Central memory CD8-positive, alpha-beta T cell (primary cell): ENCODE data around the gene CAMK2B.

Experiments used
- ATAC-seq: fragments of 150-1000 bp; cut with Tn5 transposase; replicated peaks from 2 replicates; pipeline ENCODE4 v1.10.0; 2022; ENCODE audit warnings: mild to moderate bottlenecking, moderate FRiP score, moderate number of reproducible peaks; ENCODE audit not compliant: poor library complexity, severe bottlenecking; ENCODE audit errors: extremely low read depth
- DNase-seq, 2 donors: peaks; one replicate each; pipeline ENCODE4 v3.0.0; 2021; ENCODE audit warnings: low spot score in 2 of 2
- H3K27ac Mint-ChIP-seq: one replicate; pipeline ENCODE4 v1.8.0; 2022; ENCODE audit warnings: low read depth, mild to moderate bottlenecking, moderate library complexity, mixed read lengths
- H3K27me3 Mint-ChIP-seq: one replicate; pipeline ENCODE4 v1.8.0; 2022; ENCODE audit warnings: mixed read lengths
- H3K36me3 Mint-ChIP-seq: one replicate; pipeline ENCODE4 v1.8.0; 2022; ENCODE audit warnings: mild to moderate bottlenecking, moderate library complexity, mixed read lengths; ENCODE audit not compliant: insufficient read depth
- H3K4me1 Mint-ChIP-seq: one replicate; pipeline ENCODE4 v1.8.0; 2022; ENCODE audit warnings: mixed read lengths
- H3K4me3 Mint-ChIP-seq: one replicate; pipeline ENCODE4 v1.8.0; 2022; ENCODE audit warnings: mild to moderate bottlenecking, moderate library complexity, mixed read lengths
- H3K9me3 Mint-ChIP-seq: one replicate; pipeline ENCODE4 v1.8.0; 2022; ENCODE audit warnings: mixed read lengths

Gene CAMK2B

DNA sequence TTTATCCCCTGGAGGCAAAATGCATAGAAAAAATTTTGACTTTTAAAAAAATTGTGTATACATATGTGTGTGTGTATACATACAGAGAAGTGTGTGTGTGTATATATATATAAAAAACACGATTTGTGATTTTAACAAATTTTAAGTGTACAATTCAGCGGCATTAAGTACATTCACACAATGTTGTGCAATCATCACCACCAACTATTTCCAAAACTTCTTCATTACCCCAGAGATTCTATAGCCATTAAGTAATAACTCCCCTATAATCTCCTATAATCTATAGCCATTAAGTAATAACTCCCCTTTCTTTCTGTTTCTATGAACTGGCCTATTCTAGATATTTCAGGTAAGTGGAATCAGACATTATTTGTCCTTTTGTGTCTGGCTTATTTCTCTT is 20.7 kb upstream of the CAMK2B start:
- peaks cover 55% of the 10 kb centered on the region for H3K27me3 Mint-ChIP-seq
- H3K36me3 Mint-ChIP-seq: peaks cover 1% of the 10 kb centered on the region
- no peak overlapping the region for H3K4me3 Mint-ChIP-seq
- H3K4me1 Mint-ChIP-seq: no peaks in the 10 kb centered on the region
- DNase-seq (no peak), ATAC-seq (no peak)
- no peaks in the 10 kb centered on the region for H3K9me3 Mint-ChIP-seq
- H3K27ac Mint-ChIP-seq: no peak overlapping the region

DNA sequence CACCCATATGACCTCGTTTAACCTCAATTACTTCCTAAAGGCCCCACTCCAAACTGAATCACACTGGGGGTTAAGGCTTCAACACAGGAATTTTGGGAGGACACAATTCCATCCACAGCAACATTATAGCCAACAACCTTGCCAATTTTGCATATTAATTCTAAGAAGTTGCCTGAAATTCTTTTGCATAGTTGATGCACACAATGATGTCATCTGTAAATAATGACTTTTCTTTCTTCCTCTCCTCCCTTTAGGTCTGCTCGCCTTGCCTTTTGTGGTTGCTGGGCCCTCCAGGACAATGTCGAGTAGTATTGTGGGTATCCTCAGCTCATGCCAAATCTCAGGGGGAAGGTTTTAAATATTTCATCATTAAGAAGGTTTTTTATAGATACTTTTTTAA is 16.0 kb upstream of the CAMK2B start:
- Mint-ChIP-seq H3K27ac (no peak overlapping the region), H3K4me3 (no peak overlapping the region), H3K36me3 (peaks cover 1% of the 10 kb centered on the region), H3K4me1 (no peaks in the 10 kb centered on the region), H3K27me3 (peaks cover 31% of the 10 kb centered on the region), H3K9me3 (peaks cover 11% of the 10 kb centered on the region)
- DNase-seq: no peak
- ATAC-seq: no peak

DNA sequence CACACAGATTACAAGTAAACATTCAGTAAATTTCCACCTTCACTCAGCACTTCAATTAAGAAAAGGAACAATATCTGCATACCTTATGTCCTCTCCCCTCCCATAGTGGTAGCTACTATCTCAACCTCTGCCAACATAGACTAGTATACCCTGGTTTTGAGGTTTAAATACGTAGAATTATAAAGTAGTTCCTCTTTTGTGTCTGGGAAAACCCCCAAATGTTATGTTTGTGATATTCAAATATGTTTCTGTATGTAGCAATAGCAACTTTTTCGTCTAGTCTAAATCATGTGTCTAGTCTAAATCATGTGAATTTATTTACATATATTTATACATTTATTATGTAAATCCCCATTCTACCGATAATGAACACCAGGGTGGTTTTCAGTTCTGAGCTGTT is 13.2 kb upstream of the CAMK2B start:
- no peak for ATAC-seq
- peaks cover 17% of the 10 kb centered on the region for H3K9me3 Mint-ChIP-seq
- no peaks in the 10 kb centered on the region for H3K4me1 Mint-ChIP-seq

DNA sequence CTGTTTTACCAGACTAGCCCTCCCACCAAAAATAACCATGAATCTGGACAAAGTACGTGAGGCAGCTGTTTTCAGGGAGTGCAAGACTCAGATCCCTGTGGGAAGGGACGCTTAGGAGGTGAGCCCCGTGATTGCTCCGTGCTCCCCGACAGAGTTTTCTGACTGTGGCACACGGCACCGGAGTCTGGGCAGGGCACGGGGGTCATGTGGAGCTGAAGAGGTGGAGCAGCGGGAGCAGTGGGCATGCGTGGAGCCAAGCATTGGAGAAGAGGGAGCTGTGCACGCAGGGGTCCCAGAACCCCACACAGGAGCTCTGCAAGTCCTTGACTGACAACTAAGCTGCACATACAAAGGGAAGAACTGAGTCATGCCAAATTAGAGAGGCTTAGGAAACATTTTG is 11.1 kb upstream of the CAMK2B start:
- Mint-ChIP-seq H3K9me3 (peaks cover 17% of the 10 kb centered on the region), H3K36me3 (peaks cover under 1% of the 10 kb centered on the region), H3K27ac (no peak overlapping the region), H3K27me3 (peaks cover 35% of the 10 kb centered on the region), H3K4me3 (no peak overlapping the region), H3K4me1 (no peaks in the 10 kb centered on the region)
- ATAC-seq (no peak), DNase-seq (no peak)

More for the DNA sequence above, 13.2 kb upstream of the CAMK2B start:
- peaks cover 1% of the 10 kb centered on the region for H3K36me3 Mint-ChIP-seq
- DNase-seq: no peak
- H3K27me3 Mint-ChIP-seq: peaks cover 26% of the 10 kb centered on the region
- H3K4me3 Mint-ChIP-seq: no peak overlapping the region
- H3K27ac Mint-ChIP-seq: no peak overlapping the region

DNA sequence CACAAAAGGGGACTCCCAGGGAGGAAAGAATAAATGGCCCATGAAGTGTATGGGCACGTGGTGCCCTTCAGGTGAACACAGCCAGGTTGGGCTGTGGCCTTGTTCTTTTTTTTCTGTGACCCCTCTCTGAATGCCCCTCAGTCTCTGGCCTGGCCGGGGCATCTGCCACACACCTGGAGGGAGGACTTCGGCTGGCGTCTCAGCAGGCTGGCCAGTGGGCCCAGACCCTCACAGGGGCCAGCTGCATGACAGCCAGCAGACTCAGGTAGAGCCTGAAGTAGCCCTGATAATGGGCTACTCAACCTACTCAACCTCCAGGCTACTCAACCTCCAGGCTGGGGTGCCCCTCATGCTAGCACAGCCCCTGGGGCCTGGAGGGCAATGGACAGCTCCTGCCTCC is 9.8 kb upstream of the CAMK2B start:
- Mint-ChIP-seq H3K27me3 (peaks cover 43% of the 10 kb centered on the region), H3K4me1 (no peaks in the 10 kb centered on the region), H3K4me3 (no peak overlapping the region), H3K27ac (no peak overlapping the region), H3K9me3 (peaks cover 17% of the 10 kb centered on the region), H3K36me3 (peaks cover under 1% of the 10 kb centered on the region)
- ATAC-seq (no peak), DNase-seq (no peak)

DNA sequence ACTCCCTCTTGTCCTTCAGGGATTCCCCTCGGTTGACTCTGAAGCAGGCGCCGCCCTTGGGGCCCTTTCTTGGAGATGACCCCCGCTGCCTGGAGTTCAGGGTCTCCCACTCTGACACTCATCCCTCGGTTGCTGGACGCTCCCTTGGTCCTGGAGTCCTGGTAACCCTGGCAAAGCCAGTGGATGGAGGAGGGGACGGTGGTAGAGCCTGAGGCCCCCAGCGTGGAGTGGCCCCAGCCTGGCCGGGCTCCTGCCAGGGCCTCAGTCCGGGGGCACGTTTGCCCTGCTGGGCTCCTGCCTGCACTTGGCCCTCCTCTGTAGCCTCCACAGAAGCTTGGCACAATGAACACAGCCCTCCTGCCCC is 9.3 kb upstream of the CAMK2B start:
- no peak for DNase-seq
- Mint-ChIP-seq H3K27ac (no peak overlapping the region), H3K9me3 (peaks cover 17% of the 10 kb centered on the region), H3K4me3 (no peak overlapping the region), H3K36me3 (peaks cover 1% of the 10 kb centered on the region), H3K27me3 (peaks cover 43% of the 10 kb centered on the region), H3K4me1 (no peaks in the 10 kb centered on the region)
- ATAC-seq: no peak

DNA sequence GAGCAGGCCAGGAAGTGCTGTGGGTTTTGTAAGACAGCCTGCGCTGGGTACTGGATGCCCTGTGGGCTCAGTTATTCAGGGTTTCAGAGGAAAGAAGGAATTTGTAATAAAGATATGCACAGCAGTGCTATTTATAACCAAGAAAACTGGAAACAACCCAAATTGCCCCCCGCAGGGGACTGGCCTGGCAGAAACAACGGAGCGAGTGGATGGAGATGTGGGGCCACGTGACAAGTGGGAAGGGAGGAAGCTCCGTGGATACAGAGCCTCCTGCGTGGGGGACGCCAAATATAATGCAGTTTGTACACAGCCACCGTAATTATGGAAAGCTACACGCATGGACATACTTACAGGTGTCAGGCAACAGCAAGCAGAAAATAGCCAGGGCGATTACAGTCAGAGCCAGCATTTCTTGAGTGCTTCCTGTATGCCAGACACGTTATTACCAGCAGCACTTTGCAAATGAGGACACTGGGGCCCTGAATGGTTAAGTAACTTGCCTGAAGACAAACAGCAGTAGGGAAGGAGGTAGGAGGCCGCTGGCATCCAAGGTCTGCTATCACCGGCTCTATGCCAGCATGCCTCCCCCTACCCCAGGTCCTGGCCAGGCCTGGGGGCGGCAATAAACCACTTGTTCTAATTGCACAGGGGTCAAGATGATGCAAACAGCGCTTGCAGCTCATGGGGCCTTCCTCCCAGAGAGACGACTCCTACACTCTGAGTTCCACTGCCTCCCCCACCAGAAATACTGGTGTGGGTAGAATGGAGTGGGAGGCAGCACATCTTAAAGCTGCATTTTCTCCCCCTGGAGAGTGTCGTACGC is 8.7 kb upstream of the CAMK2B start:
- ATAC-seq (no peak), DNase-seq (no peak)
- H3K4me1 Mint-ChIP-seq: no peaks in the 10 kb centered on the region
- peaks cover 43% of the 10 kb centered on the region for H3K27me3 Mint-ChIP-seq
- no peak overlapping the region for H3K27ac Mint-ChIP-seq
- H3K36me3 Mint-ChIP-seq: peaks cover 1% of the 10 kb centered on the region
- H3K4me3 Mint-ChIP-seq: no peak overlapping the region
- H3K9me3 Mint-ChIP-seq: peaks cover 17% of the 10 kb centered on the region

DNA sequence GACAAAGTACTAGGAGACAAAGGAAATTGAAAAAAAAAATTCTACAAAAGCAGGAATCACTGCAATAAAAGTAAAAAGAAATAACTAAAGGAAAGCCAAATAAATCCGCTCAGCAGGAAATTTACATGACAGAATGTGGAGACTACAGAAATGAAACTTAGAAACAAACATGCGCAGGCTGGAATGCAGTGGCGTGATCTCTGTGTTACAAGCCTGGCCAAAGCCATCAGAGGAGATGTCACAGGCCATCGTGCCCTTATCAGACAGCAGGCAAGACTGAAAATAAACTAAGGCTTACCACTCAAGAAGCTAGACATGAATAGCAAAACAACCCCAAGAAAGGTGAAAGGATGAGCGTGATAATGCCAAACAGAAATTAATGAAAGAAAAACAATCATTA is 6.3 kb upstream of the CAMK2B start:
- DNase-seq: no peak
- peaks cover 34% of the 10 kb centered on the region for H3K27me3 Mint-ChIP-seq

DNA sequence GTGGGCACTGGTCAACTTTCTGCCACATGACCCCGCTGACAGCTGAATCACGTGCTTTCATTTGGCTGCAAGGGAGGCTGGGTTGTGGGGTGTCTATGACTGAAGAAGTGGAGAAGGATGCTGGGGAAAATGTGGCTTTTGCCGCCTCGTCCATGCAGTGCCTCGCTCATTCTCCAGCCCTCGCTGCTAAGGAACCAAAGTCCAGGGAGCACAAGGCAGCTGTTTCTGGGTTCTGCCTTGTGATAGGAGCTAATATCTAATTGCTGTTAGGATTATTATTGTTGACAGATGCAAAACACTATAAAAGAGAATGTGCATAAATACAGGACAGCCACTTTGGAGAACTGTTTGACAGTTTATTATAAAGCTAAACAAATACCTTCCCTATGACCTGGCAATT is 4.9 kb upstream of the CAMK2B start:
- Mint-ChIP-seq H3K27ac (no peak overlapping the region), H3K4me1 (peaks cover 6% of the 10 kb centered on the region), H3K4me3 (no peak overlapping the region), H3K36me3 (peaks cover 3% of the 10 kb centered on the region), H3K9me3 (no peaks in the 10 kb centered on the region), H3K27me3 (peaks cover 36% of the 10 kb centered on the region)
- ATAC-seq: no peak
- DNase-seq: no peak

More for the DNA sequence above, 6.3 kb upstream of the CAMK2B start:
- H3K4me3 Mint-ChIP-seq: no peak overlapping the region
- no peaks in the 10 kb centered on the region for H3K4me1 Mint-ChIP-seq
- peak overlapping the region; percentile 14 for H3K27ac Mint-ChIP-seq
- ATAC-seq: no peak
- H3K9me3 Mint-ChIP-seq: peaks cover 6% of the 10 kb centered on the region
- peaks cover 1% of the 10 kb centered on the region for H3K36me3 Mint-ChIP-seq

DNA sequence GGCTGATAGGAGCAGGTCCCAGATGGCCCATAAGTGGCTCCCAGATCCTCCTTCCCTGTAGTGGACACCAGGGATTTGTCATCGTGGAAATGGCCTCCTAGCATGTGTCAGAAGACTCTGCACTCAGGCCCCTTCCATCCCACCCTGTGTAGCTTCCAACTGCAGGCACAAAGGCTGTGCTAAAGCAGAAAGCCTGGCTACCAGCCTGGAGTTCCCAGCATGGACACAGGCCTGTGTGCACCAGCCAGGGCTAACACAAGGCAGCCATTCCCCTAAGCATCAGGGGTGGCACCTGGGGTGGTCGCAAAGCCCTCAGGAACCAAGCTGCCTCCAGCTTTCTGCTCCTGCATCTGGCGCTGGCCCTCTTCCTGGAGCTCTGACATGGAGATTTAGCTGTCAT is 4.5 kb upstream of the CAMK2B start:
- Mint-ChIP-seq H3K4me3 (no peak overlapping the region), H3K27ac (no peak overlapping the region), H3K9me3 (no peaks in the 10 kb centered on the region), H3K4me1 (peaks cover 6% of the 10 kb centered on the region), H3K27me3 (peaks cover 34% of the 10 kb centered on the region), H3K36me3 (peaks cover 3% of the 10 kb centered on the region)
- DNase-seq (no peak), ATAC-seq (no peak)

DNA sequence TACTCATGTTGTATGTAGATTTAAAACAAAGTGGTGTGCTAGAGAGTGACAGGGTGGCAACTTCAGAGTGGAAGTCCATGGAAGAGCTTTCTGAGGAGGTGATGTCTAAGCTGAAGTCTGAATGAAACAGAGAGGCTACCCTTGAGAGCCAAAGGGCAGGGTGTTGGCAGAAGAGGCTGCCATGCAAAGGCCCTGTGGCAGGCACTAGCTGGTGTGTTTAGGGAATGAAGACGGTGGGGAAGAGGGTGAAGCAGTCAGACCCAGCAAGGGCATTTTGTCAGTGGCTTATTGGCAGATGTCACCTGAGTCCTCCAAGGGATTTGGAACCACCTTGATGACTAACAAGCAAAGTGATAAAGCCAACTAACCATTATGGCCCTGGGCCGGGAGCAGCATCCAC is 3.7 kb upstream of the CAMK2B start:
- Mint-ChIP-seq H3K4me3 (no peak overlapping the region), H3K27me3 (peaks cover 41% of the 10 kb centered on the region), H3K4me1 (peaks cover 6% of the 10 kb centered on the region), H3K27ac (no peak overlapping the region), H3K9me3 (no peaks in the 10 kb centered on the region), H3K36me3 (peaks cover 3% of the 10 kb centered on the region)
- no peak for DNase-seq
- no peak for ATAC-seq

DNA sequence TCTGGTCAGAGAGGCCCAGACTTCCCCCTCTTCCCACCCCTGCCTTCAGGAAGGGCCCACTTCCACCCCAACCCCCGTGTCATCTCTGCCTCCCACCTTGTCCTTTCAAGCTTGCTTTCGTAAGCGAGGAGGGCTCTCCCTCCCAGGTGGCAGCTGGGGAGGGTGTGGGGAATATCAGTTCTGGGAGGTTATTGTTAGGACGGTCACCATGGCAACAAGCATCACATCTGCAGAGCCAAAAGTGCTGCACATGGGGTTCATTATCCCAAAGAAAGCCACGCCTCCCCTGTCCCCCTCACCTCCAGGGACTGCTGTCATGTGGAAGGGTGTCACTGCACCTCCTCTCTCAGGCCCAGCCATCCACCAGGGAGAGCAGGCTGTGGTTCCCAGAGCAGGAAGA is 2.6 kb upstream of the CAMK2B start:
- H3K27me3 Mint-ChIP-seq: peaks cover 52% of the 10 kb centered on the region
- peaks cover 6% of the 10 kb centered on the region for H3K4me1 Mint-ChIP-seq
- H3K27ac Mint-ChIP-seq: no peak overlapping the region
- ATAC-seq (no peak), DNase-seq (no peak)
- peaks cover 3% of the 10 kb centered on the region for H3K36me3 Mint-ChIP-seq
- H3K4me3 Mint-ChIP-seq: no peak overlapping the region
- no peaks in the 10 kb centered on the region for H3K9me3 Mint-ChIP-seq

DNA sequence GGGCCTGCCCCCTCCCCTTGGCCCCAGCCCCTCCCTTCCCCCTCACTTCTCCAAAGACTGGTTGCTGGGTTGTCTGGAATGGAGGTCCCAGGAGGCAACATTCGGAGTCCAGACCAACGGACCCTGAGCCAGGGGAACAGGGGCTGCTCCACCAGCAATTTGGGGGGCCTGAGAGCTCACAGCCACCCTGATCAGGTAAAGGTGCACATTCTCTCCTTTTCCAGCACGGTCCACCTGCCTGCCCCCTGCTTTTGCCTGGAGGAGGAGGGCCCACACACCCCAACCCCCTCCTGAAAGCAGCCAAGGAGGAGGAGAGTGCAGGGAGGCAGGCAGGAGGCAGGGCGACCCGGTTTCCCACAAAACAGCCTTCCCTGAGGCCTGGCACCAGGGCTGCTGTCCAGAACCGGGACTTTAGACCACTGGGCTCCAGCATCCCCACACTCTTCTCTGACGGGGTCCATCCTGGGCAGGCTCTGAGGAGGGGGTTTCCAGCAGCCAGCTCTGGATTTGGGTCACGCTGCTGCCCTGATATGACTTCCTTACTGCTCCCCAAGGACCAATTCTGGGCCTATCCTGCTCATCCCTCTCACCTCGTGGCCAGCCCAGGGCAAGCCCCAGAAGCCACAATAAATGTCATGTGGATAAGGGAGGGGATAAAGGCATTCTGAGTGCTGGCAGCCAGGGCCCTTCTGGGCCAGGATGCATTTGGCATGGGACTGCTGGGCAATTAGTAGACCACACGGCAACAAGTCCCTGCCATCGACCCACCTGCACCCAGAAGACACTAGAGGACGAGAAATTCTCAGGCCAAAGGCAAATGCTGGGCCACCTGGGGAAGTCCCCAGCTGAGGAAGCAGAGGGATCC is 1.1 kb upstream of the CAMK2B start:
- H3K9me3 Mint-ChIP-seq: no peaks in the 10 kb centered on the region
- peaks cover 6% of the 10 kb centered on the region for H3K4me1 Mint-ChIP-seq
- peaks cover 3% of the 10 kb centered on the region for H3K36me3 Mint-ChIP-seq
- ATAC-seq (no peak), DNase-seq (no peak)
- H3K27me3 Mint-ChIP-seq: peaks cover 58% of the 10 kb centered on the region
- H3K27ac Mint-ChIP-seq: no peak overlapping the region
- no peak overlapping the region for H3K4me3 Mint-ChIP-seq
